ENCODE data around the gene SRPK2.
A peak's percentile ranks its signal among the peaks of the same experiment; 100 is the strongest.

SRPK2 gene

GRCh38 chr7:105279688-105280007, 109.1 kb downstream of the SRPK2 start:
- H3K27ac ChIP-seq = no peak overlapping the region
- DNase-seq (ENCODE audit: low spot score) = no peak
- TF ChIP-seq CTCF (IDR thresholded peaks at IDR 0.05) = no peak
- no peak overlapping the region for H3K4me3 ChIP-seq

- no peak for TF ChIP-seq CTCF (IDR thresholded peaks at IDR 0.05)
- Histone ChIP-seq H3K27ac (no peak overlapping the region), H3K4me3 (peak overlapping the region; percentile 17)
- DNase-seq (ENCODE audit: low spot score) = no peak
Observed at GRCh38 chr7:105278973-105279687, 109.6 kb downstream of the SRPK2 start.

GRCh38 chr7:105278565-105278964, 110.2 kb downstream of the SRPK2 start:
- Histone ChIP-seq H3K27ac (no peak overlapping the region), H3K4me3 (no peak overlapping the region)
- TF ChIP-seq CTCF (IDR thresholded peaks at IDR 0.05) = no peak
- DNase-seq (ENCODE audit: low spot score) = no peak

- DNase-seq (ENCODE audit: low spot score) = no peak
- no peak for TF ChIP-seq CTCF (IDR thresholded peaks at IDR 0.05)
- no peak overlapping the region for H3K27ac ChIP-seq
- H3K4me3 ChIP-seq = no peak overlapping the region
Observed at GRCh38 chr7:105277341-105277740, 111.4 kb downstream of the SRPK2 start.

- no peak for DNase-seq (ENCODE audit: low spot score)
- H3K4me3 ChIP-seq = no peak overlapping the region
- TF ChIP-seq CTCF (IDR thresholded peaks at IDR 0.05) = no peak
- H3K27ac ChIP-seq = no peak overlapping the region
Observed at GRCh38 chr7:105270117-105270516, 118.6 kb downstream of the SRPK2 start.

- no peak for TF ChIP-seq CTCF (IDR thresholded peaks at IDR 0.05)
- no peak for DNase-seq (ENCODE audit: low spot score)
- H3K4me3 ChIP-seq = peak overlapping the region; percentile 68
Observed at GRCh38 chr7:105269397-105269796, 119.3 kb downstream of the SRPK2 start.

More at GRCh38 chr7:105269397-105269796, 119.3 kb downstream of the SRPK2 start:
- H3K27ac ChIP-seq = peak overlapping the region; percentile 22 to 63

Data from coronary artery (tissue), 2 donors.